ENCODE data around the gene CYP2W1. TPM values are rescaled to one million over a fixed set of nuclear protein-coding genes. Genes with fewer than 3 reads are reported as not detected.
"Not testable (repeated sequence)": the region's sequence is repeated elsewhere in the genome, so short reads cannot be mapped to it uniquely, and the experiment has no call there.

CYP2W1 gene
- total RNA-seq, 2 experiments from 2014 or later, result not detected

DNA sequence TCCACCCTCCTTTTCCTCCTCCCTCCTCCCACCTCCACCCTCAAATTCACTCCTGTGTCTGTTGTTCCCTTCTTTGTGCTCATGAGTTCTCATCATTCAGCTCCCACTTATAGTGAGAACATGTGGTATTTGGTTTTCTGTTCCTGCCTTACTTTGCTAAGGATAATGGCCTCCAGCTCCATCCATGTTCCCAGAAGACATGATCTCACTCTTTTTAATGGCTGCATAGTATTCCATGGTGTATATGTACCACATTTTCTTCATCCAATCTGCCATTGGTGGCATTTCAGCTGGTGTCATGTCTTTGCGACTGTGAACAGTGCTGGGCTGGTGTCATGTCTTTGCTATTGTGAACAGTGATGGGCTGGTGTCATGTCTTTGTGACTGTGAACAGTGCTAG, 51.8 kb downstream of the CYP2W1 start:
- H3K9me3 Mint-ChIP-seq; H3K27me3 Mint-ChIP-seq; H3K27ac Mint-ChIP-seq; H3K4me3 Mint-ChIP-seq; DNase-seq; H3K36me3 Mint-ChIP-seq; intact Hi-C loops (cut with micrococcal nuclease); POLR2A ChIA-PET: not testable (repeated sequence)
- H3K4me1 Mint-ChIP-seq (ENCODE audit: low read depth), result peaks cover 35% of the 10 kb centered on the region
- CTCF ChIA-PET, result interaction anchor here (0.7 to 2.3 kb wide), 3 partner anchors 10 to 210 kb away, joined by 3 to 7 read pairs (median 6); partner anchors contain the start of gene GPR146

DNA sequence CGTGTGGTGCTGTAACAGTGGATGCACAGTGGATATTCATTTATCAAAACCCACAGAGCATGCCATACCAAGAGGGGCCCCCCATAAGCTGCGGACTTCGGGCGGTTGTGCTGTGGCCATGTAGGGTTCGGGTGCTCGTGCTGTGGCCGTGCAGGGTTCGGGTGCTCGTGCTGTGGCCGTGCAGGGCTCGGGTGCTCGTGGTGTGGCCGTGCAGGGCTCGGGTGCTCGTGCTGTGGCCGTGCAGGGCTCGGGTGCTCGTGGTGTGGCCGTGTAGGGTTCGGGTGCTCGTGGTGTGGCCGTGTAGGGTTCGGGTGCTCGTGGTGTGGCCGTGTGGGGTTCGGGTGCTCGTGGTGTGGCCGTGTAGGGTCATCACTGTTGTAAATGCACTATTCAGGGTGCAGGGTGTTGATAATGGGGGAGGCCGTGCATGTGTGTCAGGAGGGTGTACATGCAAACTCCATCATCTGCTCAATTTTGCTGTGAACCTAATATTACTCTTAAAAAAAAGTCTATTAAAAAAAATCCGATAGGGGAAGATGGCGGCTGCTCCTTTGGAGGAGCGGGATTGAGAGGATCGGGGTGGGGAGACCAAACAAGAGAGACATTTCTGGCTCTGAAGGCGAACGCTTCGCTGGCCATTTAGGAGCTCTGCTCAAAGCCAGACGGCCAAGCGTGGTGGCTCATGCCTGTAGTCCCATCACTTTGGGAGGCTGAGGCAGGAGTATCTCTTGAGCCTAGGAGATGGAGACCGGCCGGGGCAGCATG, 53.4 kb downstream of the CYP2W1 start:
- H3K4me3 Mint-ChIP-seq; CTCF ChIA-PET; H3K27me3 Mint-ChIP-seq; H3K36me3 Mint-ChIP-seq; POLR2A ChIA-PET; H3K27ac Mint-ChIP-seq; intact Hi-C loops (cut with micrococcal nuclease); H3K9me3 Mint-ChIP-seq; DNase-seq: not testable (repeated sequence)
- peaks cover 24% of the 10 kb centered on the region for H3K4me1 Mint-ChIP-seq (ENCODE audit: low read depth)

Small RNA genes lying within 50 kb of the gene (microRNA-seq; reads per million reads assigned to microRNA genes)
- 1,895 reads per million, percentile 89 among the genes with 10 or more reads in this experiment for gene MIR339 (ENCODE audit: borderline microRNAs expressed, borderline number of aligned reads, borderline replicate concordance)

Other genes with a start within 250 kb of the CYP2W1 start
- 10 to 100 TPM; 69.5 to 69.9 TPM for gene SUN1, start 150.7 kb upstream of the CYP2W1 start, total RNA-seq
- 10 to 100 TPM; 22.3 to 27.1 TPM for gene GET4, start 106.6 kb upstream of the CYP2W1 start, total RNA-seq
- gene ADAP1, start 28.5 kb upstream of the CYP2W1 start, total RNA-seq, result 10 to 100 TPM; 14.1 to 16.1 TPM
- gene COX19, start 7.6 kb upstream of the CYP2W1 start, total RNA-seq, result 10 to 100 TPM; 14.1 to 15.6 TPM
- gene GPR146, start 61.4 kb downstream of the CYP2W1 start, total RNA-seq, result 1 to 10 TPM; 1.6 to 2.1 TPM
- gene GPER1, start 104.9 kb downstream of the CYP2W1 start, total RNA-seq, result under 1 TPM; 0.12 to 0.22 TPM
- gene ZFAND2A, start 177.0 kb downstream of the CYP2W1 start, total RNA-seq, result 10 to 100 TPM; 24.1 to 27.5 TPM
- gene UNCX, start 249.7 kb downstream of the CYP2W1 start, total RNA-seq, result not detected